HG03442 (cell line): ENCODE data around the gene PER3.

Experiments
- ATAC-seq: cut with Tn5 transposase; IDR thresholded peaks from one replicate; pipeline ENCODE4 v1.9.1; 2021; ENCODE audit warnings: mild to moderate bottlenecking, moderate library complexity; ENCODE audit not compliant: unreplicated experiment

Gene PER3

GRCh38 chr1:7783826-7784491, at the start of gene PER3:
TSS of gene PER3 (plus strand) at chr1:7784291. CDS start at chr1:7784878, 587 bp downstream.
- peak; percentile 84 for ATAC-seq

DNA sequence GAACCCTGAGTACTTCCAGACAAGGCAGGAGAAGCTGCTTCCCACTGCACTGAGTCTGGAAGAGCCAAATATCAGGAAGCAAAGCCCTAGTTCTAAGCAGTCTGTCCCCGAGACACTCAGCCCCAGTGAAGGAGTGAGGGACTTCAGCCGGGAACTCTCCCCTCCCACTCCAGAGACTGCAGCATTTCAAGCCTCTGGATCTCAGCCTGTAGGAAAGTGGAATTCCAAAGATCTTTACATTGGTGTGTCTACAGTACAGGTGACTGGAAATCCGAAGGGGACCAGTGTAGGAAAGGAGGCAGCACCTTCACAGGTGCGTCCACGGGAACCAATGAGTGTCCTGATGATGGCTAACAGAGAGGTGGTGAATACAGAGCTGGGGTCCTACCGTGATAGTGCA, 46.0 kb upstream of the PER3 start:
- no peak for ATAC-seq

DNA sequence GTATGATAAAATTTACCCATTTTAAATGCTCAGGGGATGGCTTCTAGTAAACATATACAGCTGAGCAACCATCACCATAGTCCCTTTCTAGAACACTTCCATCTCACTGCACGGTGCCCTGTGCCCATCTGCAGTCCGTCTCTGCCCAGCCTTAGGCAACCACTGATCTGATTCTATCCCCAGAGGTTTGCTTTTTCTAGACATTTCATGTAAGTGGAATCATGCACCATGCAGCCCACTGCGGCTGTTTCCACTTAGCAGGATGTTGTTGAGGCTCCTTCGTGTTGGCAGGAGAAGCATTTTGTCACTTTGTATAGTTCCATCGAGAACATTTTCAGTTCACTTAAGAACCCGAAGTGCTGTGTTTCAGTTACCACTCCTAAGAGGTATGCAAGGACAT, 40.7 kb upstream of the PER3 start:
- no peak for ATAC-seq

DNA sequence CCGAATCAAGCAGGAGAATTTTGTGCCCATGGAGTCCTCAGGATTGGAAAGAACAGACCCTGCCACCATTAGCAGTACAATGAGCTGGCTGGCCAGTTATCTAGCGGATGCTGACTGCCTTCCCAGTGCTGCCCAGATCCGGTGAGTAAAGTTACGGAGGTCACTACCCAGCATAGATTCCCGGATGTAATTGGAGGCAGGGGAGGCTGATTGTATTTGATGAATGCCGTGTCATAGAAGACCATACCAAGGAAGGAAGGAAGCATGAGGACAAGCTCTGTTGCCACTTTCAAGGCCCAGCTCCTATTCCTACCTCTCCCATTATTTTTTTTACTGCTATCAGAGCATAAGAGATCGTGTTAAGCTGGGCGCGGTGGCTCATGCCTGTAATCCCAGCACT, 39.2 kb upstream of the PER3 start:
- ATAC-seq = no peak

DNA sequence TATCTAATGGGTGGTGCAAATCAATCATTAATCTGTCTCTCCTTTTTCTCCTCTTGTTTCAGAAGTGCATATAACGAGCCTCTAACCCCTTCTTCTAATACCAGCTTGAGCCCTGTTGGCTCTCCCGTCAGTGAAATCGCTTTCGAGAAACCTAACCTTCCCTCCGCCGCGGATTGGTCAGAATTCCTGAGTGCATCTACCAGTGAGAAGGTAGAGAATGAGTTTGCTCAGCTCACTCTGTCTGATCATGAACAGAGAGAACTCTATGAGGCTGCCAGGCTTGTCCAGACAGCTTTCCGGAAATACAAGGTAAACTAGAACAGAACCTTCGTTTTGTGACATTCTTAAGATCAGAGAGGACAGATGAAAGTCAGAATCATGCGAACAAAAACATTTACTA, 38.3 kb upstream of the PER3 start:
- no peak for ATAC-seq

DNA sequence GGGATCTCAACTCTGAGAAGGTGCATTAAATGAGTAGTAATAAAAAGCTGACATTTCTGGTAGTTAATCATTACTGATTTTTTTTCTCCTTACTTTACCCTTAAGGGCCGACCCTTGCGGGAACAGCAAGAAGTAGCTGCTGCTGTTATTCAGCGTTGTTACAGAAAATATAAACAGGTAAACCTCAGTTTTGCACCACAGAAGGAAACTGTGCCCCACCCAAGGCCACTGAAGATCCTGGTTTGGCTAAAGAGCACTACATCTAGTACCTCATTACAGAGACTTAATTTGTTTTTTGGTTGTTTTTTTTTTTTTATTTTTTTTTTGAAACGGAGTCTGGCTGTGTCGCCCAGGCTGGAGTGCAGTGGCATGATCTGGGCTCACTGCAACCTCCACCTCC, 36.5 kb upstream of the PER3 start:
- no peak for ATAC-seq

- ATAC-seq = no peak
These were observed 35.0 kb upstream of the PER3 start for GRCh38 chr1:7749126-7749525.

DNA sequence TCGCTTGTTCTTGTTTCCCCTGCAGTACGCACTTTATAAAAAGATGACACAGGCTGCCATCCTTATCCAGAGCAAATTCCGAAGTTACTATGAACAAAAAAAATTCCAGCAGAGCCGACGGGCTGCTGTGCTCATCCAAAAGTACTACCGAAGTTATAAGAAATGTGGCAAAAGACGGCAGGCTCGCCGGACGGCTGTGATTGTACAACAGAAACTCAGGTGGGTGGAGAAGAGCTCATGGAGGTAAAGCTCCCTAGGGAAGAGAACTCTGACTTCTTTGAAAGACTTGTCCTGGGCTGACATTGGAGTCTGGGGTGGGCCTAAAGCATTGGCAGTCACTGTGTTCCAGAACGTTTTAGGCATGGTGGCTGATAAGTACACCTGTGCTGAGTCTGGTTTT, 32.9 kb upstream of the PER3 start:
- ATAC-seq = no peak

DNA sequence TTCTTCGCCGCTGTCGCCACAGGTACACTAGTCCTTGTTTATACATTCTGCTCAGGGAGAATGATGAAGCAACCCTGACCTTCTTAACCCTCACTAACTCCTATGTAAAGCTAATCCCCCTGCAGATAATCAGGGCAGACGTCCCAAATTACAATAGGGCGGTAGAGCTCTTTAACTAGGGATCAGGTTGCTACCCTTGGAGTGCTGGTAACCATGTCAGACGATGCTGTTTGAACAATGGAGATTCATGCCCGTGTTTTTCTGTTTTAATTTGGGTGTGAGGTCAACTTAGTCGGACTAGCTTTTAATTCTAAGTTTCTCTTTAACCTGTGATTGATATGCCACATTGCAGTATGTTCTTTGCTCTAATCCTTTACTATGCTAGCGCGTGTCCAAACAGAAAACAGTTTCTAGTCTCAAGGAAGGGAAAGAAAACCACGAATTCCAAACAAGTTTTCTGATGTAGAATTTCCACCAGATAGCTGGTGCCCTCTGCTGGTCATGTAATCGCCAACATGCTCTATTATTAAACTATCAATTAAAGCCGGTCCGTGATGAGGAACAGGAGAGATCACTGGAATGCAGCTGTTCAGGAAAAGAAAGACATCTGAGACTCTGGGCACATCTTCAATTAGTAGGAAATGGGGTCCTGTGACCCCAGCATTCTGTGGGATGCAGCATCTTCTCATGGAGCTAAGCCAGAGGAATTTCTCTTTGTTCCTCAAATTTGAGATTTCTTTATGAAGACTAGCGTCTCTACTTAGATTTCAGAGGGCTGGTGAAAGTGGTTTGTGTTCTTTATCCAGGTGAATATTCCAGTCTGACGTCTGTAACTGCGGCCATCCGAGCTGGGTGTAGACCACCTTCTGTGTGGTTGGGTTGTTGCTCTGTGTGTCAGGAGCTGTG, 31.3 kb upstream of the PER3 start:
- ATAC-seq = no peak

DNA sequence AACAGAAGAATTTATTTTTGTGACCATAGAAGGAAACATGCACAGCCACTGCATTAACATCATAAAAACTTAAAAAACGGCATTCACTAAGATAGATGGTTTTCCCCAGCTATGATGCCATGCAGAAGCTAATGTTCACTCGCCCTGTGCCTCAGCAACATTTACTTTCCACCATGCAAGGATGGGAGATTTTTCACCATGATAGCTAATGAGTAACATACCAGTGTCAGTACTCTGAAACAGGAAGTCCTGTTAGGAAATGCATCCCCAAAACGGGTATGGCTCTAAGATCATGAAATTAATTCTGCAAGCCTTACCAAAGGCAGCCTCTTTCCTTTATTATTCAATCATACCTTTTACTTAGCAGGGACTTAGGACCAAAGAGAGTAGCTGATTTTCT, 30.4 kb upstream of the PER3 start:
- no peak for ATAC-seq

DNA sequence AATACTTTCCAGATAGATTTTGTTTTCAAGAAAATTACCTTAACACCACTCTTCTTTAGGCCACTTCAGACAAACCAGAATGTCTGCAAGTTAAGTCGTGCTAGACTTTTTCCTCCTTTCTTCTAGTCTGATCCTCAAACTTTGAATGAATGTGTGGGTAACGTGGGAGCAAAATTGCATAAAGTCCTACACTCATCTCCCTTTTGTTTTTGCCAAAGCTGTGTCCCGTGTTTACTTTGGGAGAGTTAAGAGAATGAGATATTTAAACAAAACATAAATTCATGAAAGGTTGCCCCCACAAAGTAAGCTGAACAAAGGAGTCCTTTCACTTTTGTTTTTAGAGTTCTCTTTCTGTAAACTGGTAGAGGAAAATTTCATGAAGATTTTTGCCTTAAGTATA, 29.9 kb upstream of the PER3 start:
- ATAC-seq = no peak

GRCh38 chr1:7755448-7755847, 28.6 kb upstream of the PER3 start:
- ATAC-seq = no peak

DNA sequence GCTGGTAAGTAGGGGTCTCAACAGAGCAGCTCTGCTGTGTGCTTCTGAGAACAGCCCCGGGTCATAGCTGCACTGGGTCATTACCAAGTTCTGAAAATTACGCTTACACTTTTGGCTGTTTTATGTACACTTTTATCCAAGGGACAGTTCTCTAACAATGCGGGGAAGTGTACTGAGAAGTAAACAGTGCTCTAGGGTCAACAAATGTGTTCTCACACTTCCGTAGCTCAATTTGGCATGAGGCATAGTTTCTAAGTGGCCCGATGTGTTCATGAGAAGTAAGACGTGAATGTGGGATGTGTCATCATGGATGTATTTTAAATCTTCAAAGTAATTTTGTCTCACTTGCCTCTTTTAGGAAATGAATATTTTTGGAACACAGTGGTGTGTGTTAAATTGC, 23.8 kb upstream of the PER3 start:
- no peak for ATAC-seq

DNA sequence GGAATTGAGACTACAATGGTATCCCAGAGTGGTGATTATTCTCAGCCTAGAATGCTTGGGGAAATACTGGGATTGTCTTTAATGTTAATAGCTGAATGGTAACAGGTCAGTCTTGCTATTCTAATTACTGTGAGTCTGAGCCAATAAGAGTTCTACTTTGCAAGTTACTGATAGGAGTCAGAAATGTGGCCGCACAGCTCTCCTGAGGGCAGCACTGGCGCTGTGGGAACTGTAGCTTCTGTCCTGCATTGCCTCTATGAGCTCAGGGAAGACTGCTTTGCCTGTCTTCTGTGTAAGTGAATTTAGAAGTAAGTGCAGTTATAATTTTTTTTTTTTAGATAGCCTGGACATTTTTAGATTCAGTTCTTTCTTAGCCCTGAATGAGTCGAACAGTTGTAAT, 23.0 kb upstream of the PER3 start:
- no peak for ATAC-seq

DNA sequence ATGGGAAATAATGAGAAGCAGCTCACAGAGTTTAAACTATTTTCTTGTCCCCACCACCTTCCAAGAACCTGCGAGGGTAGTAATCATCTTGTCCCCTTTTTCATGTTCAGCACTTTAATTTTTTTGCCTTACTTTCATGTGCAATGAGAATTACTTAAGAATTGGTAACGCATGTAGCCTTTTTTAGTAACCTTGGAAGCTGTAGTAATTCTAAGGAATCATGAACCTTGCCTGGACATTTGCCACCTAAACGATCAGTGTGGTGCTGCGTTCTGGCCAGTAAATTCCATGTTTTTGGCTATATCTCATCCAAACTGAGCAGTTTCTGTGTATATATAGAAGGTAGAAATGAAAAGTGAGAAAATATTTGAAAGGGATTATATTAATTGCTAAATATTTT, 16.9 kb upstream of the PER3 start:
- no peak for ATAC-seq

DNA sequence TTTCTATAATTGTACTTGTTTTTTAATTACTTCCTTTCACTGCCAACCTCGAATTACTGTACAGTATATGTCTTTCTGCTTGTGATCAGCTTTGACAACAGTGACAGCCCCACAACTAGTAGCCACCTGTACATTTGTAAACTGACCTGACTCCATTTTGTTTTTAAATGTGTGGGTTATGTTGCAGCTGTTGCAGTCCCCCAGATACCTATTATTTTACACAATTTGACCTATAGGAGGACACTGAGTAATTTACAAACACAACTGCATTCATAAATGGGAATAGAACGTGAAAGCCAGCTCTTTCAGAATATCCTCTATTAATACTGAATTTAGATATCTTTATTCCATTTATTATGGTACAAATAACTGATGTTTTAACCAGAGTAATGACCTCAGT, 15.5 kb upstream of the PER3 start:
- ATAC-seq = no peak

- ATAC-seq = no peak
These were observed 14.2 kb upstream of the PER3 start for GRCh38 chr1:7769673-7770412.

GRCh38 chr1:7770669-7770996, 13.5 kb upstream of the PER3 start:
- ATAC-seq = no peak

- ATAC-seq = peak; percentile 68
These were observed 12.9 kb upstream of the PER3 start, which contains the start of gene VAMP3 for GRCh38 chr1:7770997-7771822. TSS of gene VAMP3 (plus strand) at chr1:7771296. CDS start at chr1:7771384, 88 bp downstream.

DNA sequence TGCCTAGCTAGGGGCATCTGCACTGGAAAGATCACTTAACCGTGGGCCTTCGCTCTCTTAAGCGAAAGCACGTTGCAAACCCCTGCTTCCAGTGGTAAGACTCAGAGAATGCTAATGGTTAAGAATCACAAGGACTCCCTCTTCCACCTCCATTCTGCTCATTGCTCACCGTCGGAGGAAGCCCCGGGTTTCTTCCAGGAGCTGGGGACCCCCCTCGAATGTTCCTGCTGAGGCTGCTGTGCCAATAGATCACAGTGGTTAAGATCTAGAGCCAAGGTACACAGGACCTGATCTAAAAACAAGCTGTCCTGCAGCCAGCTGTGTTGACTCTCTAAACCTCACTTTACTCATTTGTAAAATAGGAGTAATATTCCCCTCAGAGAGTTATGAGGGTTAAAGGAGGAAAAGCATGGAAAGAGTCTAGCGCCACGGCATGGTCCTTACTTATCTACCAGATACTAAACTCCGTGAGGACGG, 12.2 kb upstream of the PER3 start:
- no peak for ATAC-seq

GRCh38 chr1:7777591-7777990, 6.5 kb upstream of the PER3 start:
- no peak for ATAC-seq
